GM12892 (cell line): ENCODE data around the gene NHLRC4.

Experiments used
- POLR2A ChIP-seq: IDR thresholded peaks from 2 replicates; pipeline ENCODE4 v1.6.1; 2011; ENCODE audit warnings: low read depth, low read length, control low read depth
- POLR2AphosphoS5 ChIP-seq: IDR thresholded peaks from 2 replicates; pipeline ENCODE4 v1.6.1; 2011; ENCODE audit warnings: low read depth, low read length, control low read depth
- TAF1 ChIP-seq: IDR thresholded peaks from 2 replicates; pipeline ENCODE4 v1.6.1; 2011; ENCODE audit warnings: low read depth, mild to moderate bottlenecking, control low read depth, low read length, borderline replicate concordance

GRCh38 chr16:589658-590187 is 22.9 kb downstream of the NHLRC4 start, which contains the start of gene RAB40C:
- TF ChIP-seq POLR2A (no peak), TAF1 (no peak), POLR2AphosphoS5 (no peak)
